ENCODE results near the gene IL2RA.

Gene IL2RA

DNA sequence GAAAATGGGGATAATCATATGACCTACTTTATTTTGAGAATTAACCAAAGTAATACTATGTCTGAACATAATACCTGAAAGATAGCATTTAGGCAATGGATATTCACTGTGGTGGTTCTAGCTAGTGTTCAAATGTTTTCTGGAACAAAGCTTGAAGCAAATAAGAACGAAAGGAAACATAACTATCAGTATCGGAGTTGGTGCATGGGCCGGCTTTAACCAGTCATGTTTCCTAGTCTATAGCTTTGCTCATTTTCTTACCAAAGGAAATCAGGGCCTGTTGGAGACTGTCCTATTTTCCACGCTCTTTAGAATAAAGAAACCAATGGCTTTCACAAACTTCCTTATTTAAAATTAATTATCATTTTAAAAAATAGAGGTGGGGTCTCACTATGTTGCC is 8.9 kb downstream of the IL2RA start:
- H2BK120ac ChIP-seq (ENCODE audit: low read depth, low read length), result no peak overlapping the region
- H3K14ac ChIP-seq (ENCODE audit: low read length), result no peak overlapping the region
- no peak overlapping the region for H3K4me2 ChIP-seq (ENCODE audit: insufficient read depth, low read length, poor library complexity, severe bottlenecking)
- peaks cover 0 to 7% (median 0%) of the 10 kb centered on the region in 3 experiments for H3K27me3 ChIP-seq (ENCODE audit: control insufficient read depth in 3 of 3, insufficient read depth in 3 of 3, low read depth in 1 of 3, low read length in 3 of 3)
- no peak overlapping the region for H2BK15ac ChIP-seq (ENCODE audit: low read length)
- no peak overlapping the region for H3K18ac ChIP-seq (ENCODE audit: low read length)
- no peak overlapping the region for H3K4me3 ChIP-seq (ENCODE audit: low read length in 2 of 2)
- no peak overlapping the region for H2AK5ac ChIP-seq (ENCODE audit: low read depth, low read length)
- no peak overlapping the region for H2BK5ac ChIP-seq (ENCODE audit: low read length)
- no peak overlapping the region for H2AFZ ChIP-seq (ENCODE audit: low read length)
- no peaks in the 10 kb centered on the region for H3K36me3 ChIP-seq (replicated peaks in 1 of 2; ENCODE audit: control insufficient read depth in 2 of 2, insufficient read depth in 2 of 2, low read length in 2 of 2)
- DNase-seq (ENCODE audit: low spot score), result no peak
- H3K9me3 ChIP-seq (replicated peaks in 1 of 2; ENCODE audit: control insufficient read depth in 2 of 2, insufficient read depth in 1 of 2, low read depth in 1 of 2, low read length in 2 of 2), result no peaks in the 10 kb centered on the region
- no peak overlapping the region for H4K8ac ChIP-seq (ENCODE audit: low read depth, low read length)
- no peak overlapping the region for H4K91ac ChIP-seq (ENCODE audit: low read depth, low read length, poor library complexity)
- no peak overlapping the region for H2BK12ac ChIP-seq (ENCODE audit: low read length)
- no peak overlapping the region for H3K23ac ChIP-seq (ENCODE audit: low read depth, low read length, poor library complexity)
- no peaks in the 10 kb centered on the region for H3K79me1 ChIP-seq (ENCODE audit: low read depth, low read length)
- WGBS, 2 donors (ENCODE audit: extremely low coverage in 2 of 2, insufficient read length in 2 of 2, insufficient replicate concordance in 1 of 2), result no CpG with 5 or more reads among the region's 4 CpGs
- H3K27ac ChIP-seq (replicated peaks; ENCODE audit: low read length), result no peak overlapping the region
- peaks cover 0 to 5% of the 10 kb centered on the region in 2 donors for H3K4me1 ChIP-seq (ENCODE audit: control insufficient read depth in 2 of 2, insufficient read depth in 1 of 2, low read depth in 1 of 2, low read length in 2 of 2)
- no peak overlapping the region for H3K4ac ChIP-seq (ENCODE audit: low read length)
- H3K9ac ChIP-seq (ENCODE audit: low read depth, low read length, poor library complexity), result no peak overlapping the region

DNA sequence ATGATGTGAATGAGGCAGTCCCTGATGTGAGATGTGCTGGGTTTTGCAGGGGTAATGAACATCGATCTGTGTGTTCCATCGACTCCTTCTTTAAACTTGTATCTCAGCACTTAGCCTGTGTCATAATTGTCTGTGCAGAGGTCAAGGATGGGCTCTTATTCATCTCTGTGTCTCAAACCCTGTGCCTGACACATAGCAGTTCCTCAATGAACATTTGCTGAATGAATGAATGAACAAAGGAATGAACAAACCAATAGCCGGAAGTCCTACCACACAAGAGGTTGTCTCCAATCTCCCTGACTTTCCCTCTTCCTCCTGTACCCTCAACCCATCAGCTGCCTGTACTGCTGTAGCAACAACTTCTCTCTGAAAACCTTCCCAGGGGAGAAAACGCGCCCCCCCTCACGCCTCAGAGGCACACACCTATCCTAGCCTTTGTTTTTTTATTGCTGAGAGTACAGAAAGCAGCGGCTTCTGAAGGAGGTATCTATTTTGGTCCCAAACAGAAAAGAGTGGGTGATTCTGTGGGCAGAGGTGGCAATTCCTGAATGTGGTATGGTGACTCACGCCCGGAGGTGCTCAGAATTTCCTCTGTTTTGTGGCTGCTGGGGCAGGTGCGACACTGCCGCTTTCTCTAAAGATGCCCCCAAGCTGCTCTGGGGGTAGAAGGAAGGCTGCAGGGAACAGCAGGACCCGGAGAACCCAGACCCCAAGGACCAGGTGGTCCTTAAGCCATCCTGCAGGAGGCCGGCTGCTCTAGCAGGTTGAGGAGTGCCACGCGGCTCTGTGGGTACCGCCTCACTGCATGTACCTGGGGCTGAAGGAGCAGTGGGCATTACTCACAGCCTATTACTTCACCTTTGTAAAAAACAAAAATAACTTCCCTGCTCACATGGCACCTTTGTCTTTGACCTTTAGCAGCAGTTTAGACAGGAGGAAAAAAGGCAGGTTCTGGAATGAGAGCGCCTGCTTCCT is 9.6 kb downstream of the IL2RA start:
- Histone ChIP-seq H3K27me3 (ENCODE audit: control insufficient read depth in 3 of 3, insufficient read depth in 3 of 3, low read depth in 1 of 3, low read length in 3 of 3) (peaks cover 0 to 7% (median 0%) of the 10 kb centered on the region in 3 experiments), H3K4me1 (ENCODE audit: control insufficient read depth in 2 of 2, insufficient read depth in 1 of 2, low read depth in 1 of 2, low read length in 2 of 2) (peaks cover 0 to 7% of the 10 kb centered on the region in 2 donors), H2BK15ac (ENCODE audit: low read length) (no peak overlapping the region), H3K79me1 (ENCODE audit: low read depth, low read length) (no peaks in the 10 kb centered on the region), H3K23ac (ENCODE audit: low read depth, low read length, poor library complexity) (no peak overlapping the region), H3K36me3 (replicated peaks in 1 of 2; ENCODE audit: control insufficient read depth in 2 of 2, insufficient read depth in 2 of 2, low read length in 2 of 2) (no peaks in the 10 kb centered on the region), H4K8ac (ENCODE audit: low read depth, low read length) (no peak overlapping the region), H3K9ac (ENCODE audit: low read depth, low read length, poor library complexity) (no peak overlapping the region), H2AFZ (ENCODE audit: low read length) (no peak overlapping the region), H3K14ac (ENCODE audit: low read length) (no peak overlapping the region), H2AK5ac (ENCODE audit: low read depth, low read length) (no peak overlapping the region), H2BK5ac (ENCODE audit: low read length) (no peak overlapping the region), H3K18ac (ENCODE audit: low read length) (no peak overlapping the region), H3K9me3 (replicated peaks in 1 of 2; ENCODE audit: control insufficient read depth in 2 of 2, insufficient read depth in 1 of 2, low read depth in 1 of 2, low read length in 2 of 2) (no peaks in the 10 kb centered on the region), H3K4ac (ENCODE audit: low read length) (no peak overlapping the region), H2BK120ac (ENCODE audit: low read depth, low read length) (no peak overlapping the region), H3K4me3 (ENCODE audit: low read length in 2 of 2) (no peak overlapping the region), H3K27ac (replicated peaks; ENCODE audit: low read length) (no peak overlapping the region), H4K91ac (ENCODE audit: low read depth, low read length, poor library complexity) (no peak overlapping the region), H3K4me2 (ENCODE audit: insufficient read depth, low read length, poor library complexity, severe bottlenecking) (no peak overlapping the region), H2BK12ac (ENCODE audit: low read length) (no peak overlapping the region)
- WGBS, 2 donors (ENCODE audit: extremely low coverage in 2 of 2, insufficient read length in 2 of 2, insufficient replicate concordance in 1 of 2), result no CpG with 5 or more reads among the region's 17 CpGs
- no peak for DNase-seq (ENCODE audit: low spot score)

DNA sequence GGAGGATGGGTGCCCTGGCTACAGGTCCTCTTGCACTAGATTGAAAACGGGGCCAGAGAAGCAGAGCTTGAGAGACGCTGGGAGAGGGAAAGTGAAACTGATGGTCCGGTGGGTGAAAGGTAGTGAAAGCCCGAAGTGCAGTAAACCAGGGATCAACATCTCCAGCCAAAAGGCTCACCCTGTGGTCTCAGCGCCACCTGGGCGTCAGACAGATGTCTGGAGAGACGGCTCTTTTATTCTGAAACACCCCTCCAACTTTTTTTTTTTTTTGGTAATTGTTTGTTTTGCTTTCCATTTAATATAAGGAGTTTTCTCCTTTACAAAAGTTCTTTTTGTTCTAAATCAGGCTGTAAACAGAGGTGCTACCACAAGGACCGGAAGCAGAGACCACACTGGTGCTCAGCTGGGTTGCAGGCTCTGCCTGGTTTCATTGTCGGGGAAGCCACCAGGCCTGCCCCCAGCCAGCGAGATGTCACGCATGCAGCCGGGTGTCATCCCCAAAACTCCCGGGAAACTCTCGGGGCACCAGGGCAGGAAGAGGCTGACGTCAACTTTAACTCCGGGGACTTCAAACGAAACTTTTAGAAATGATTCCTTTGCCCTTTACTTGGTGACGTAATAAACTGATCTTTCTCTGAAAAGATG is 11.2 kb downstream of the IL2RA start:
- no peak overlapping the region for H2AK5ac ChIP-seq (ENCODE audit: low read depth, low read length)
- H4K8ac ChIP-seq (ENCODE audit: low read depth, low read length), result no peak overlapping the region
- no CpG with 5 or more reads among the region's 18 CpGs for WGBS, 2 donors (ENCODE audit: extremely low coverage in 2 of 2, insufficient read length in 2 of 2, insufficient replicate concordance in 1 of 2)
- no peak overlapping the region for H2BK15ac ChIP-seq (ENCODE audit: low read length)
- no peak overlapping the region for H4K91ac ChIP-seq (ENCODE audit: low read depth, low read length, poor library complexity)
- H2AFZ ChIP-seq (ENCODE audit: low read length), result no peak overlapping the region
- H3K27ac ChIP-seq (replicated peaks; ENCODE audit: low read length), result no peak overlapping the region
- H3K36me3 ChIP-seq (replicated peaks in 1 of 2; ENCODE audit: control insufficient read depth in 2 of 2, insufficient read depth in 2 of 2, low read length in 2 of 2), result no peaks in the 10 kb centered on the region
- no peak overlapping the region for H2BK5ac ChIP-seq (ENCODE audit: low read length)
- no peak overlapping the region for H3K23ac ChIP-seq (ENCODE audit: low read depth, low read length, poor library complexity)
- no peak overlapping the region for H3K4me3 ChIP-seq (ENCODE audit: low read length in 2 of 2)
- no peak overlapping the region for H2BK12ac ChIP-seq (ENCODE audit: low read length)
- DNase-seq (ENCODE audit: low spot score), result no peak
- no peak overlapping the region for H3K4ac ChIP-seq (ENCODE audit: low read length)
- H3K9me3 ChIP-seq (replicated peaks in 1 of 2; ENCODE audit: control insufficient read depth in 2 of 2, insufficient read depth in 1 of 2, low read depth in 1 of 2, low read length in 2 of 2), result peaks cover 0 to 2% of the 10 kb centered on the region in 2 donors
- no peaks in the 10 kb centered on the region for H3K79me1 ChIP-seq (ENCODE audit: low read depth, low read length)
- H3K9ac ChIP-seq (ENCODE audit: low read depth, low read length, poor library complexity), result no peak overlapping the region
- H3K18ac ChIP-seq (ENCODE audit: low read length), result no peak overlapping the region
- peaks cover 0 to 4% of the 10 kb centered on the region in 2 donors for H3K4me1 ChIP-seq (ENCODE audit: control insufficient read depth in 2 of 2, insufficient read depth in 1 of 2, low read depth in 1 of 2, low read length in 2 of 2)
- H3K27me3 ChIP-seq (ENCODE audit: control insufficient read depth in 3 of 3, insufficient read depth in 3 of 3, low read depth in 1 of 3, low read length in 3 of 3), result peaks cover 0 to 14% (median 0%) of the 10 kb centered on the region in 3 experiments
- no peak overlapping the region for H3K4me2 ChIP-seq (ENCODE audit: insufficient read depth, low read length, poor library complexity, severe bottlenecking)
- no peak overlapping the region for H3K14ac ChIP-seq (ENCODE audit: low read length)
- no peak overlapping the region for H2BK120ac ChIP-seq (ENCODE audit: low read depth, low read length)

DNA sequence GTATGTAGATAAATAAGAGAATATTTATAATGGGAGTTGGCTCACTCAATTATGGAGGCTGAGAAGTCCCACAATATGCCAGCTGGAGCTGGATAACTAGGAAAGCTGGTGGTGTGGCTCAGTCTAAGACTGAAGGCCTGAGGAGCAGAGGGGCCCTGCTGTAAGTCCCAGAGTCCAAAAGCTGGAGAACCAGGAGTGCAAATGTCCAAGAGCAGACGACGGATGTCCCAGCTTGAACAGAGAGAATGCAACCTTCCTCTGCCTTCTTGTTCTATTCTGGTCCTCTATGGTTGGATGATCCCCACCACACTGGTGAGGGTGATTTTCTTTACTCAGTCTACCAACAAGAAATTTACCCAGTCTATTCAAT is 13.2 kb downstream of the IL2RA start:
- no peak overlapping the region for H3K27ac ChIP-seq (replicated peaks; ENCODE audit: low read length)

More for the DNA sequence above, 13.2 kb downstream of the IL2RA start:
- H2BK15ac ChIP-seq (ENCODE audit: low read length), result no peak overlapping the region
- no peaks in the 10 kb centered on the region for H3K36me3 ChIP-seq (replicated peaks in 1 of 2; ENCODE audit: control insufficient read depth in 2 of 2, insufficient read depth in 2 of 2, low read length in 2 of 2)
- H3K4ac ChIP-seq (ENCODE audit: low read length), result no peak overlapping the region
- H2BK12ac ChIP-seq (ENCODE audit: low read length), result no peak overlapping the region
- H3K18ac ChIP-seq (ENCODE audit: low read length), result no peak overlapping the region
- H3K79me1 ChIP-seq (ENCODE audit: low read depth, low read length), result no peaks in the 10 kb centered on the region
- H3K9me3 ChIP-seq (replicated peaks in 1 of 2; ENCODE audit: control insufficient read depth in 2 of 2, insufficient read depth in 1 of 2, low read depth in 1 of 2, low read length in 2 of 2), result peaks cover 0 to 3% of the 10 kb centered on the region in 2 donors
- no peak overlapping the region for H3K14ac ChIP-seq (ENCODE audit: low read length)
- H4K8ac ChIP-seq (ENCODE audit: low read depth, low read length), result no peak overlapping the region
- peaks cover 0 to 16% (median 0%) of the 10 kb centered on the region in 3 experiments for H3K27me3 ChIP-seq (ENCODE audit: control insufficient read depth in 3 of 3, insufficient read depth in 3 of 3, low read depth in 1 of 3, low read length in 3 of 3)
- H2BK120ac ChIP-seq (ENCODE audit: low read depth, low read length), result no peak overlapping the region
- H4K91ac ChIP-seq (ENCODE audit: low read depth, low read length, poor library complexity), result no peak overlapping the region
- no peak overlapping the region for H3K23ac ChIP-seq (ENCODE audit: low read depth, low read length, poor library complexity)
- no peak overlapping the region for H2AK5ac ChIP-seq (ENCODE audit: low read depth, low read length)
- no peak overlapping the region for H2BK5ac ChIP-seq (ENCODE audit: low read length)
- H3K9ac ChIP-seq (ENCODE audit: low read depth, low read length, poor library complexity), result no peak overlapping the region
- H2AFZ ChIP-seq (ENCODE audit: low read length), result no peak overlapping the region
- no peak overlapping the region for H3K4me3 ChIP-seq (ENCODE audit: low read length in 2 of 2)
- no peak for DNase-seq (ENCODE audit: low spot score)
- peaks cover 0 to 4% of the 10 kb centered on the region in 2 donors for H3K4me1 ChIP-seq (ENCODE audit: control insufficient read depth in 2 of 2, insufficient read depth in 1 of 2, low read depth in 1 of 2, low read length in 2 of 2)
- no peak overlapping the region for H3K4me2 ChIP-seq (ENCODE audit: insufficient read depth, low read length, poor library complexity, severe bottlenecking)
- WGBS, 2 donors (ENCODE audit: extremely low coverage in 2 of 2, insufficient read length in 2 of 2, insufficient replicate concordance in 1 of 2), result no CpG with 5 or more reads among the region's 2 CpGs
